ENCODE data around the gene GMPR.

GMPR gene

GRCh38 chr6:16200321-16200883, 38.0 kb upstream of the GMPR start:
- FAIRE-seq = no peak
- DNase-seq (ENCODE audit: insufficient read length, low spot score) = no peak
- TF ChIP-seq, protein P1, sequence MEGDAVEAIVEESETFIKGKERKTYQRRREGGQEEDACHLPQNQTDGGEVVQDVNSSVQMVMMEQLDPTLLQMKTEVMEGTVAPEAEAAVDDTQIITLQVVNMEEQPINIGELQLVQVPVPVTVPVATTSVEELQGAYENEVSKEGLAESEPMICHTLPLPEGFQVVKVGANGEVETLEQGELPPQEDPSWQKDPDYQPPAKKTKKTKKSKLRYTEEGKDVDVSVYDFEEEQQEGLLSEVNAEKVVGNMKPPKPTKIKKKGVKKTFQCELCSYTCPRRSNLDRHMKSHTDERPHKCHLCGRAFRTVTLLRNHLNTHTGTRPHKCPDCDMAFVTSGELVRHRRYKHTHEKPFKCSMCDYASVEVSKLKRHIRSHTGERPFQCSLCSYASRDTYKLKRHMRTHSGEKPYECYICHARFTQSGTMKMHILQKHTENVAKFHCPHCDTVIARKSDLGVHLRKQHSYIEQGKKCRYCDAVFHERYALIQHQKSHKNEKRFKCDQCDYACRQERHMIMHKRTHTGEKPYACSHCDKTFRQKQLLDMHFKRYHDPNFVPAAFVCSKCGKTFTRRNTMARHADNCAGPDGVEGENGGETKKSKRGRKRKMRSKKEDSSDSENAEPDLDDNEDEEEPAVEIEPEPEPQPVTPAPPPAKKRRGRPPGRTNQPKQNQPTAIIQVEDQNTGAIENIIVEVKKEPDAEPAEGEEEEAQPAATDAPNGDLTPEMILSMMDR (IDR thresholded peaks at IDR 0.05; ENCODE audit: insufficient read depth, missing control alignments) = no peak

GRCh38 chr6:16201706-16202105, 36.7 kb upstream of the GMPR start:
- TF ChIP-seq, protein P1 (IDR thresholded peaks at IDR 0.05; ENCODE audit: insufficient read depth, missing control alignments) = no peak
- DNase-seq (ENCODE audit: insufficient read length, low spot score) (no peak), FAIRE-seq (no peak)

DNA sequence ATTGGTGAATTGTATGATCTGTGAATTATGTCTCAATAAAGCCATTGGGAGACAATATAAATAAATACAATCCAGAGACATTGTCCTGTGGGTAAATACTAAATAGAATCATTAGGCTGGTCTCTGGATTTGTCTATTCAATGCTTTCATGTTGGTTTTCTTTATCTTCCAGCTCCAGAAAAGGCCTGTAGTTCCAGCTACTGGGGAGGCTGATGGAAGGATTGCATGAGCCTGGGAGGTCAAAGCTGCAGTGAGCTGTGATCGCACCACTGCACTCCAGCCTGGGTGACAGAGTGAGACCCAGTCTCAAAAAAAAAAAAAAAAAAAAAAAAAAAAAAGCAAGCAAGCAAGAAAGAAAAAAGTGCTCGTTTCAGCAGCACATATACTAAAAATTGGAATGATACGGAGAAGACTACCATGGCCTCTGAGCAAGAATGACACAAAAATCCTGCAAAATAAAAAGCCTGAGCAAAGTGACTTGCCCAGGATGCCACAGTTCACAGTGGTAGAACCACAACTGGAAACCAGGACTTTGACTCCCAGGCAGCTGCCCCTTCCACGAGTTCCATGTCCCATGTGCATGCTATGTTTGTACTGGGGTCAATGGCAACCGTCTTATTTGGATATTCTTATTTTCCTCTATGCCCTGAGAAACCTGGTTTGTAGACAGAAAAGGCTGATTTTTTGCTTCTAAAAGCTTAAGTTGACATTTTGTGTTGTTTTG, 33.6 kb upstream of the GMPR start:
- DNase-seq (ENCODE audit: insufficient read length, low spot score) (no peak), FAIRE-seq (no peak)
- TF ChIP-seq, protein P1 (IDR thresholded peaks at IDR 0.05; ENCODE audit: insufficient read depth, missing control alignments) = no peak

- FAIRE-seq (no peak), DNase-seq (ENCODE audit: insufficient read length, low spot score) (no peak)
- TF ChIP-seq, protein P1 (IDR thresholded peaks at IDR 0.05; ENCODE audit: insufficient read depth, missing control alignments) = no peak
Observed at GRCh38 chr6:16205377-16206144, 32.8 kb upstream of the GMPR start.

GRCh38 chr6:16206595-16207037, 31.8 kb upstream of the GMPR start:
- TF ChIP-seq, protein P1 (IDR thresholded peaks at IDR 0.05; ENCODE audit: insufficient read depth, missing control alignments) = peak; percentile 96
- peak; percentile 70 for FAIRE-seq
- DNase-seq (ENCODE audit: insufficient read length, low spot score) = peak; percentile 37

DNA sequence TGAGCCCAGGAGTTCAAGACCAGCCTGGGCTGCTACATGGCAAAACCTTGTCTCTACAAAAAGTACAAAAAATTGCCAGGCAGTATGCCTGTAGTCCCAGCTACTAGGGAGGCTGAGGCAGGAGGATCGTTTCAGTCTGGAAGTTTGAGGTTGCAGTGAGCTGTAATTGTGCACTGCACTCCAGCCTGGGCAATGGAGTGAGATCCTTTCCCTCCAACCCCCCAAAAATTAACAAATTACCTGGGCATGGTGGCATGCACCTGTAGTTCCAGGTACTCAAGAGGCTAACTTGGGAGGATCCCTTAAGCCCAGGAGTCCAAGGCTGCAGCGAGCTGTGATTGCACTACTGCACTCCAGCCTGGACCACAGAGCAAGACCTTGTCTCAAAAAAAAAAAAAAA, 29.4 kb upstream of the GMPR start:
- TF ChIP-seq, protein P1 (IDR thresholded peaks at IDR 0.05; ENCODE audit: insufficient read depth, missing control alignments) = no peak
- DNase-seq (ENCODE audit: insufficient read length, low spot score) = no peak
- no peak for FAIRE-seq
